ENCODE results near the gene PPP1R9B.

The PPP1R9B gene

GRCh38 chr17:50127697-50128361 lies 22.6 kb downstream of the PPP1R9B start:
- Histone ChIP-seq H3K36me3 (ENCODE audit: control insufficient read depth, insufficient read depth, low read length) (no peaks in the 10 kb centered on the region), H3K4me1 (ENCODE audit: control insufficient read depth, insufficient read depth, low read length) (peaks cover 2% of the 10 kb centered on the region), H3K9ac (ENCODE audit: low read length) (no peak overlapping the region), H3K27me3 (ENCODE audit: control insufficient read depth, insufficient read depth, low read length) (peaks cover 3% of the 10 kb centered on the region), H3K4me3 (ENCODE audit: low read length) (no peak overlapping the region), H3K27ac (ENCODE audit: low read depth, low read length) (no peak overlapping the region)

- Histone ChIP-seq H3K27ac (ENCODE audit: low read depth, low read length) (no peak overlapping the region), H3K4me3 (ENCODE audit: low read length) (no peak overlapping the region), H3K27me3 (ENCODE audit: control insufficient read depth, insufficient read depth, low read length) (peaks cover 3% of the 10 kb centered on the region), H3K36me3 (ENCODE audit: control insufficient read depth, insufficient read depth, low read length) (no peaks in the 10 kb centered on the region), H3K9ac (ENCODE audit: low read length) (no peak overlapping the region), H3K4me1 (ENCODE audit: control insufficient read depth, insufficient read depth, low read length) (peaks cover 2% of the 10 kb centered on the region)
Measured at GRCh38 chr17:50125420-50125997, 25.0 kb downstream of the PPP1R9B start.

GRCh38 chr17:50123649-50124349 lies 26.7 kb downstream of the PPP1R9B start:
- Histone ChIP-seq H3K4me1 (ENCODE audit: control insufficient read depth, insufficient read depth, low read length) (no peaks in the 10 kb centered on the region), H3K27me3 (ENCODE audit: control insufficient read depth, insufficient read depth, low read length) (peaks cover 3% of the 10 kb centered on the region), H3K27ac (ENCODE audit: low read depth, low read length) (no peak overlapping the region), H3K4me3 (ENCODE audit: low read length) (no peak overlapping the region), H3K36me3 (ENCODE audit: control insufficient read depth, insufficient read depth, low read length) (no peaks in the 10 kb centered on the region), H3K9ac (ENCODE audit: low read length) (no peak overlapping the region)

- no peak overlapping the region for H3K9ac ChIP-seq (ENCODE audit: low read length)
- no peak overlapping the region for H3K27ac ChIP-seq (ENCODE audit: low read depth, low read length)
- H3K4me3 ChIP-seq (ENCODE audit: low read length): no peak overlapping the region
- H3K36me3 ChIP-seq (ENCODE audit: control insufficient read depth, insufficient read depth, low read length): no peaks in the 10 kb centered on the region
- H3K4me1 ChIP-seq (ENCODE audit: control insufficient read depth, insufficient read depth, low read length): no peaks in the 10 kb centered on the region
- H3K27me3 ChIP-seq (ENCODE audit: control insufficient read depth, insufficient read depth, low read length): peaks cover under 1% of the 10 kb centered on the region
Measured at GRCh38 chr17:50122945-50123344, 27.5 kb downstream of the PPP1R9B start.

- H3K4me3 ChIP-seq (ENCODE audit: low read length): no peak overlapping the region
- no peaks in the 10 kb centered on the region for H3K27me3 ChIP-seq (ENCODE audit: control insufficient read depth, insufficient read depth, low read length)
- H3K36me3 ChIP-seq (ENCODE audit: control insufficient read depth, insufficient read depth, low read length): no peaks in the 10 kb centered on the region
- H3K27ac ChIP-seq (ENCODE audit: low read depth, low read length): no peak overlapping the region
- H3K9ac ChIP-seq (ENCODE audit: low read length): no peak overlapping the region
- H3K4me1 ChIP-seq (ENCODE audit: control insufficient read depth, insufficient read depth, low read length): peaks cover 3% of the 10 kb centered on the region
Measured at GRCh38 chr17:50120475-50121253, 29.8 kb downstream of the PPP1R9B start.

GRCh38 chr17:50118828-50119218 lies 31.7 kb downstream of the PPP1R9B start:
- H3K27me3 ChIP-seq (ENCODE audit: control insufficient read depth, insufficient read depth, low read length): no peaks in the 10 kb centered on the region
- H3K4me3 ChIP-seq (ENCODE audit: low read length): no peak overlapping the region
- no peaks in the 10 kb centered on the region for H3K36me3 ChIP-seq (ENCODE audit: control insufficient read depth, insufficient read depth, low read length)
- H3K4me1 ChIP-seq (ENCODE audit: control insufficient read depth, insufficient read depth, low read length): peaks cover 3% of the 10 kb centered on the region
- H3K27ac ChIP-seq (ENCODE audit: low read depth, low read length): no peak overlapping the region
- no peak overlapping the region for H3K9ac ChIP-seq (ENCODE audit: low read length)

- Histone ChIP-seq H3K27ac (ENCODE audit: low read depth, low read length) (no peak overlapping the region), H3K27me3 (ENCODE audit: control insufficient read depth, insufficient read depth, low read length) (no peaks in the 10 kb centered on the region), H3K36me3 (ENCODE audit: control insufficient read depth, insufficient read depth, low read length) (no peaks in the 10 kb centered on the region)
Measured at GRCh38 chr17:50118076-50118827, 32.2 kb downstream of the PPP1R9B start.

GRCh38 chr17:50117202-50118051 lies 33.0 kb downstream of the PPP1R9B start:
- H3K9ac ChIP-seq (ENCODE audit: low read length): no peak overlapping the region
- H3K4me3 ChIP-seq (ENCODE audit: low read length): peak overlapping the region; percentile 51
- H3K4me1 ChIP-seq (ENCODE audit: control insufficient read depth, insufficient read depth, low read length): peaks cover 11% of the 10 kb centered on the region
- H3K36me3 ChIP-seq (ENCODE audit: control insufficient read depth, insufficient read depth, low read length): no peaks in the 10 kb centered on the region
- H3K27ac ChIP-seq (ENCODE audit: low read depth, low read length): no peak overlapping the region
- H3K27me3 ChIP-seq (ENCODE audit: control insufficient read depth, insufficient read depth, low read length): no peaks in the 10 kb centered on the region

More at GRCh38 chr17:50118076-50118827, 32.2 kb downstream of the PPP1R9B start:
- Histone ChIP-seq H3K9ac (ENCODE audit: low read length) (no peak overlapping the region), H3K4me1 (ENCODE audit: control insufficient read depth, insufficient read depth, low read length) (peaks cover 3% of the 10 kb centered on the region), H3K4me3 (ENCODE audit: low read length) (no peak overlapping the region)

- H3K27me3 ChIP-seq (ENCODE audit: control insufficient read depth, insufficient read depth, low read length): no peaks in the 10 kb centered on the region
- no peaks in the 10 kb centered on the region for H3K36me3 ChIP-seq (ENCODE audit: control insufficient read depth, insufficient read depth, low read length)
- no peak overlapping the region for H3K27ac ChIP-seq (ENCODE audit: low read depth, low read length)
- H3K4me1 ChIP-seq (ENCODE audit: control insufficient read depth, insufficient read depth, low read length): peaks cover 23% of the 10 kb centered on the region
- H3K9ac ChIP-seq (ENCODE audit: low read length): no peak overlapping the region
- H3K4me3 ChIP-seq (ENCODE audit: low read length): no peak overlapping the region
Measured at GRCh38 chr17:50115756-50116155, 34.7 kb downstream of the PPP1R9B start.

- Histone ChIP-seq H3K9ac (ENCODE audit: low read length) (no peak overlapping the region), H3K27me3 (ENCODE audit: control insufficient read depth, insufficient read depth, low read length) (no peaks in the 10 kb centered on the region), H3K4me3 (ENCODE audit: low read length) (no peak overlapping the region), H3K36me3 (ENCODE audit: control insufficient read depth, insufficient read depth, low read length) (no peaks in the 10 kb centered on the region), H3K27ac (ENCODE audit: low read depth, low read length) (no peak overlapping the region), H3K4me1 (ENCODE audit: control insufficient read depth, insufficient read depth, low read length) (peaks cover 23% of the 10 kb centered on the region)
Measured at GRCh38 chr17:50114849-50115357, 35.6 kb downstream of the PPP1R9B start.

- Histone ChIP-seq H3K9ac (ENCODE audit: low read length) (no peak overlapping the region), H3K27me3 (ENCODE audit: control insufficient read depth, insufficient read depth, low read length) (no peaks in the 10 kb centered on the region), H3K4me1 (ENCODE audit: control insufficient read depth, insufficient read depth, low read length) (peaks cover 23% of the 10 kb centered on the region), H3K36me3 (ENCODE audit: control insufficient read depth, insufficient read depth, low read length) (no peaks in the 10 kb centered on the region), H3K27ac (ENCODE audit: low read depth, low read length) (no peak overlapping the region), H3K4me3 (ENCODE audit: low read length) (no peak overlapping the region)
Measured at GRCh38 chr17:50114401-50114800, 36.1 kb downstream of the PPP1R9B start.

Measured in rectal smooth muscle tissue (tissue), 1 donor.